GM21619 (cell line): Measurements from ENCODE around the gene KIF5A.

Experiments
- ATAC-seq: cut with Tn5 transposase; IDR thresholded peaks from one replicate; pipeline ENCODE4 v1.9.1; 2021; ENCODE audit not compliant: unreplicated experiment

KIF5A gene

GRCh38 chr12:57534991-57535543 is 14.8 kb upstream of the KIF5A start:
- ATAC-seq: no peak

GRCh38 chr12:57535764-57536596 is 13.9 kb upstream of the KIF5A start:
- no peak for ATAC-seq

GRCh38 chr12:57536597-57536942 is 13.3 kb upstream of the KIF5A start:
- no peak for ATAC-seq

GRCh38 chr12:57539134-57539768 is 10.6 kb upstream of the KIF5A start:
- ATAC-seq: no peak

GRCh38 chr12:57541001-57541400 is 8.8 kb upstream of the KIF5A start:
- no peak for ATAC-seq

GRCh38 chr12:57541717-57542116 is 8.1 kb upstream of the KIF5A start:
- ATAC-seq: no peak

GRCh38 chr12:57543581-57543980 is 6.3 kb upstream of the KIF5A start:
- ATAC-seq: no peak

GRCh38 chr12:57545809-57546437 is 3.9 kb upstream of the KIF5A start:
- no peak for ATAC-seq

- peak; percentile 99 for ATAC-seq
Observed at GRCh38 chr12:57546438-57547287, 3.2 kb upstream of the KIF5A start, which contains the start of gene DCTN2. DCTN2 (minus strand) TSS chr12:57547192; CDS start chr12:57547063, 129 bp downstream.

GRCh38 chr12:57547288-57548012 is 2.4 kb upstream of the KIF5A start:
- no peak for ATAC-seq

GRCh38 chr12:57548013-57548315 is 1.9 kb upstream of the KIF5A start:
- no peak for ATAC-seq

- ATAC-seq: no peak
Observed at GRCh38 chr12:57548488-57548887, 1.4 kb upstream of the KIF5A start.

- ATAC-seq: no peak
Observed at GRCh38 chr12:57549203-57549908, 488 bp upstream of the KIF5A start.

- ATAC-seq: no peak
Observed at GRCh38 chr12:57550641-57551549, 1.1 kb downstream of the KIF5A start.

- no peak for ATAC-seq
Observed at GRCh38 chr12:57551637-57552305, 1.9 kb downstream of the KIF5A start.

GRCh38 chr12:57552306-57552651 is 2.4 kb downstream of the KIF5A start:
- ATAC-seq: no peak

GRCh38 chr12:57552835-57553313 is 3.0 kb downstream of the KIF5A start:
- ATAC-seq: no peak
